SK-N-SH (cell line): ENCODE measurements around the gene ZMIZ2. TPM values are rescaled to one million over a fixed set of nuclear protein-coding genes. Genes with fewer than 3 reads are reported as not detected.

Source experiments
- CTCF ChIA-PET: fragments of 300-600, 350-600 bp; formaldehyde crosslinking; extraction: SDS; loops from one replicate; lab custom pipeline; 2021; lab: Yijun Ruan, JAX
- POLR2A ChIA-PET: fragments of 350-600 bp; sonication (Branson Sonifier 250); formaldehyde crosslinking; extraction: SDS; loops from one replicate; lab custom pipeline; 2020; ENCODE audit warnings: antibody characterized with exemption, inconsistent platforms; lab: Yijun Ruan, JAX
- DNase-seq: peaks from one replicate; pipeline ENCODE4 v3.0.0; 2012
- H2AFZ ChIP-seq: fragments of 200-600 bp; sonication (generic); 2 replicates; pipeline ENCODE4 v1.8.1; 2016; ENCODE audit warnings: antibody characterized with exemption, mild to moderate bottlenecking, low read depth
- H3F3A ChIP-seq: fragments of 200-600 bp; sonication (generic); replicated peaks from 2 replicates; pipeline ENCODE3; 2016; ENCODE audit warnings: antibody characterized with exemption, mild to moderate bottlenecking; ENCODE audit not compliant: insufficient read depth
- H3K27ac ChIP-seq, 2 experiments: fragments of 200-500 bp in 1 of 2; fragments of 200-600 bp in 1 of 2; sonication (Bioruptor generic) in 1 of 2; sonication (generic), shearing (Covaris generic) in 1 of 2; 2 replicates each; pipeline versions ENCODE4 v1.5.1 to v1.6.1; 2014 to 2016; ENCODE audit warnings: low read depth in 2 of 2, inconsistent platforms in 1 of 2, low read length in 1 of 2, mild to moderate bottlenecking in 1 of 2, mixed read lengths in 1 of 2
- H3K27me3 ChIP-seq: fragments of 200-600 bp; sonication (generic), shearing (Covaris generic); 2 replicates; pipeline ENCODE4 v1.6.1; 2016; ENCODE audit warnings: mixed run types; ENCODE audit not compliant: insufficient read depth
- H3K36me3 ChIP-seq, 2 experiments: fragments of 200-500 bp in 1 of 2; fragments of 200-600 bp in 1 of 2; sonication (Bioruptor generic) in 1 of 2; sonication (generic) in 1 of 2; replicated peaks in 1 of 2; 2 replicates each; pipeline versions ENCODE3 to v1.5.1; 2014 to 2016; ENCODE audit warnings: low read length in 1 of 2, mild to moderate bottlenecking in 1 of 2; ENCODE audit not compliant: insufficient read depth in 2 of 2, control insufficient read depth in 1 of 2
- H3K4me1 ChIP-seq, 2 experiments: fragments of 200-500 bp in 1 of 2; fragments of 200-600 bp in 1 of 2; sonication (Bioruptor generic) in 1 of 2; sonication (generic), shearing (Covaris generic) in 1 of 2; 2 replicates each; pipeline versions ENCODE4 v1.5.1 to v1.6.1; 2014 to 2016; ENCODE audit warnings: low read depth in 1 of 2, low read length in 1 of 2, mixed run types in 1 of 2; ENCODE audit not compliant: insufficient read depth in 2 of 2, control insufficient read depth in 1 of 2
- H3K4me2 ChIP-seq: fragments of 200-600 bp; sonication (generic), shearing (Covaris generic); 2 replicates; pipeline ENCODE4 v1.6.1; 2017; ENCODE audit warnings: mixed run types
- H3K4me3 ChIP-seq, 2 experiments: fragments of 200-500 bp in 1 of 2; fragments of 200-600 bp in 1 of 2; sonication (Bioruptor generic) in 1 of 2; sonication (generic), shearing (Covaris generic) in 1 of 2; 2 replicates each; pipeline versions ENCODE4 v1.5.1 to v1.8.1; 2014 to 2016; ENCODE audit warnings: low read depth in 2 of 2, inconsistent platforms in 1 of 2, low read length in 1 of 2, mild to moderate bottlenecking in 1 of 2, mixed read lengths in 1 of 2, moderate library complexity in 1 of 2
- H3K79me2 ChIP-seq: fragments of 200-600 bp; sonication (generic); 2 replicates; pipeline ENCODE4 v1.8.1; 2017; ENCODE audit warnings: mild to moderate bottlenecking; ENCODE audit not compliant: insufficient read depth
- H3K9ac ChIP-seq: fragments of 200-600 bp; sonication (generic); 2 replicates; pipeline ENCODE4 v1.6.1; 2017; ENCODE audit warnings: mixed run types
- H3K9me2 ChIP-seq: fragments of 200-600 bp; sonication (generic); 2 replicates; pipeline ENCODE4 v1.6.1; 2017; ENCODE audit warnings: mixed run types
- H3K9me3 ChIP-seq: fragments of 200-600 bp; sonication (generic); 2 replicates; pipeline ENCODE4 v1.6.1; 2017; ENCODE audit warnings: mixed run types, mild to moderate bottlenecking, moderate library complexity
- H4K20me1 ChIP-seq: fragments of 200-600 bp; sonication (generic); 2 replicates; pipeline ENCODE4 v1.6.1; 2017; ENCODE audit warnings: mild to moderate bottlenecking, mixed run types; ENCODE audit not compliant: insufficient read depth
- CTCF ChIP-seq: fragments of 200-600 bp; sonication (generic); IDR thresholded peaks from 2 replicates; pipeline ENCODE4 v1.6.1; 2017; ENCODE audit warnings: antibody characterized with exemption, mild to moderate bottlenecking, moderate library complexity
- ELF1 ChIP-seq: IDR thresholded peaks from 2 replicates; pipeline ENCODE4 v1.4.0; 2012
- FOSL2 ChIP-seq: IDR thresholded peaks from 2 replicates; pipeline ENCODE4 v1.4.0; 2012; ENCODE audit warnings: low read depth, mild to moderate bottlenecking, moderate library complexity, borderline replicate concordance
- JUND ChIP-seq: IDR thresholded peaks from 2 replicates; pipeline ENCODE4 v1.4.0; 2012
- NFIC ChIP-seq: IDR thresholded peaks from 2 replicates; pipeline ENCODE4 v1.4.0; 2012; ENCODE audit warnings: borderline replicate concordance
- POLR2AphosphoS5 ChIP-seq: IDR thresholded peaks from 2 replicates; pipeline ENCODE4 v1.6.1; 2012; ENCODE audit warnings: low read depth, low read length
- TAF1 ChIP-seq: IDR thresholded peaks from 2 replicates; pipeline ENCODE4 v1.6.1; 2012; ENCODE audit warnings: low read depth, mild to moderate bottlenecking, low read length, moderate library complexity, borderline replicate concordance
- TEAD4 ChIP-seq: IDR thresholded peaks from 2 replicates; pipeline ENCODE4 v1.4.0; 2012; ENCODE audit warnings: mild to moderate bottlenecking, borderline replicate concordance; ENCODE audit not compliant: insufficient read depth
- USF1 ChIP-seq: IDR thresholded peaks from 2 replicates; pipeline ENCODE4 v1.4.0; 2012; ENCODE audit warnings: low read depth, borderline replicate concordance
- WGBS: methylation state at CpG from one replicate; pipeline ENCODE4 v1.1.6; 2017; ENCODE audit warnings: low lambda C conversion rate; 5-methylcytosine and 5-hydroxymethylcytosine counted together
- polyA plus RNA-seq, 3 experiments: library from polyadenylated mRNA; depleted of rRNA; stranded (reverse); fragments of >200 nt; gene quantifications; 2 replicates each; pipeline ENCODE4 v1.2.3, GENCODE V29; 2012

Gene ZMIZ2
- polyA plus RNA-seq, 1 of the 3 experiments (the other 2 are of a cell fraction): 18.1 TPM

GRCh38 chr7:44769376-44769775, 20.7 kb downstream of the ZMIZ2 start:
- Histone ChIP-seq H3K4me2 (no peak overlapping the region), H3K4me3 (no peak overlapping the region)
- CTCF ChIA-PET: no interaction called here

GRCh38 chr7:44769776-44770294, 21.2 kb downstream of the ZMIZ2 start:
- WGBS: 62% methylated on average over 10 of the region's 10 CpGs
- Histone ChIP-seq H2AFZ (no peak overlapping the region), H3K9me3 (no peaks in the 10 kb centered on the region), H4K20me1 (no peaks in the 10 kb centered on the region), H3K9me2 (no peaks in the 10 kb centered on the region), H3K4me2 (no peak overlapping the region), H3K4me1 (peaks cover 7 to 30% of the 10 kb centered on the region in 2 experiments; a peak in 2 of 4 replicates), H3K27me3 (no peaks in the 10 kb centered on the region), H3K4me3 (no peak overlapping the region), H3K27ac (0 out of 4 replicates have a peak overlapping the region, but pooled peaks of 1 of the 2 experiments have one; percentile 17), H3K79me2 (no peaks in the 10 kb centered on the region), H3K9ac (no peak overlapping the region), H3K36me3 (peaks cover 9 to 31% of the 10 kb centered on the region in 2 experiments), H3F3A (peaks cover 11% of the 10 kb centered on the region)
- ChIA-PET POLR2A (no interaction called here), CTCF (interaction anchor here (1.2 kb wide), 1 partner anchor 21 kb away, joined by 4 read pairs; no protein-coding TSS in a partner anchor)
- DNase-seq: no peak
- TF ChIP-seq TAF1 (no peak), POLR2AphosphoS5 (peak; percentile 18; the same call in 1 of the 2 replicates), JUND (peak; percentile 36; the same call in 1 of the 2 replicates), FOSL2 (0 out of 2 replicates have a peak, but pooled peaks have one; percentile 14), USF1 (no peak), CTCF (no peak), TEAD4 (0 out of 2 replicates have a peak, but pooled peaks have one; percentile 18)

More at GRCh38 chr7:44769376-44769775, 20.7 kb downstream of the ZMIZ2 start:
- POLR2A ChIA-PET: interaction anchor here (0.7 to 1.1 kb wide), 2 partner anchors 31 to 79 kb away, joined by 3 read pairs; partner anchors contain the start of gene H2AZ2
- no peak for DNase-seq
- H3K4me1 ChIP-seq: peaks cover 7 to 30% of the 10 kb centered on the region in 2 experiments; a peak in 2 of 4 replicates
- H3K9me2 ChIP-seq: no peaks in the 10 kb centered on the region
- peaks cover 9% of the 10 kb centered on the region for H3F3A ChIP-seq
- H2AFZ ChIP-seq: no peak overlapping the region
- H3K27me3 ChIP-seq: no peaks in the 10 kb centered on the region
- no peaks in the 10 kb centered on the region for H4K20me1 ChIP-seq
- H3K79me2 ChIP-seq: no peaks in the 10 kb centered on the region
- H3K9me3 ChIP-seq: no peaks in the 10 kb centered on the region
- H3K36me3 ChIP-seq: peaks cover 9 to 36% of the 10 kb centered on the region in 2 experiments
- 86% methylated on average over 8 of the region's 8 CpGs for WGBS
- peak overlapping the region in 1 of 2 experiments; percentile 62; a peak in 1 of 4 replicates for H3K27ac ChIP-seq
- H3K9ac ChIP-seq: no peak overlapping the region
- no peak for TF ChIP-seq NFIC
- TF ChIP-seq ELF1: 0 out of 2 replicates have a peak, but pooled peaks have one; percentile 8
- no peak for TF ChIP-seq USF1
- TF ChIP-seq, all 33 proteins: peak for 1
